Measurements from ENCODE around the gene HOXD10. TPM values are rescaled to one million over a fixed set of nuclear protein-coding genes. Genes with fewer than 3 reads are reported as not detected.

HOXD10 gene
- total RNA-seq, 2 experiments from 2014 or later = not detected

DNA sequence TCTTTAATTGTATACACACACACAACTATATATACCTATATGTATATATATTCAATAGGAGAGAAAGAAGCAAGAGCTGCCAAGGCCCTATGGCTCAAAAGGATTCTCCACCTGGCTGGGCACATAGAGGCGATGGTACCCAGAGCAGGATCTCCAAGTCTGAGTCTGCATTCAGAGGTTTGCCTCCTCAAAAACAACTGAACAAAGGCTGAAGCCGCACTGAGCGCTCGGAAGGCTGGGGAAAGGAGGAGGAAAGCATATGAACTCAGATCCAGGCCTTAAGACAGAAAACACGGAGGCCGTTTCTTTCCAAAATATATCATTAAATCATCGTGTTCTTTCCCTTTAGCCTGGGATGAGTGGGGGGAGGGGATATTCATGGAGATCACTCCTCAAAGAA is 13.4 kb upstream of the HOXD10 start:
- POLR2A ChIA-PET = no interaction called here
- CTCF ChIA-PET = no interaction called here

DNA sequence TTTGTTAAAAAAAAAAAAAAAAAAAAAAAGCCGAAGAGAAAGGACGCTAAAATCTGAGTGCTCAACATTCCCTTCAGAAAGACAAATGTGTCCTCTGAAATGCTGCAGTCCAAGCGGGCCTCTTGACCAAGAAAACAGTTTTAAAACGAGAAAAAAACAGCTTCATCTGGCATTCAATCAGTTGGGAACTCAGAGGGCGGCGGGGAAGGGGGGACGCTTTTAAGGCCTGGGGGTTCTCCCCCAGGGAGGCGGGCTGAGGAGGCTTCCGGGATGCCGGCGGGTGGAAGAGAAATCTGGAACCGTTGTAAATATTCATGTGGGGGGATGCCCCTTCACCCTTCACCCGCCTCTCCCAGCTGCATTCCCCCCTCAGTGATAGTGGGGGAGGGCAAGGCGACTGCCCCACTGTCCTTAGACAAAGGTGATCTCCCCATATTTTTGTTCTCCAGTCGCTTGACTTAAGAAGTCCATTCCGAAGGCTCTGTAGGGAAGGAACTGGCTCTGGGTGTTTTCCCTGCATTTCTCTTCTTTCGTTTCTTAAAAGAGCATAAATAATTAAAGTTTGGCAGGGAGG is 12.7 kb upstream of the HOXD10 start:
- ChIA-PET CTCF (no interaction called here), POLR2A (no interaction called here)

DNA sequence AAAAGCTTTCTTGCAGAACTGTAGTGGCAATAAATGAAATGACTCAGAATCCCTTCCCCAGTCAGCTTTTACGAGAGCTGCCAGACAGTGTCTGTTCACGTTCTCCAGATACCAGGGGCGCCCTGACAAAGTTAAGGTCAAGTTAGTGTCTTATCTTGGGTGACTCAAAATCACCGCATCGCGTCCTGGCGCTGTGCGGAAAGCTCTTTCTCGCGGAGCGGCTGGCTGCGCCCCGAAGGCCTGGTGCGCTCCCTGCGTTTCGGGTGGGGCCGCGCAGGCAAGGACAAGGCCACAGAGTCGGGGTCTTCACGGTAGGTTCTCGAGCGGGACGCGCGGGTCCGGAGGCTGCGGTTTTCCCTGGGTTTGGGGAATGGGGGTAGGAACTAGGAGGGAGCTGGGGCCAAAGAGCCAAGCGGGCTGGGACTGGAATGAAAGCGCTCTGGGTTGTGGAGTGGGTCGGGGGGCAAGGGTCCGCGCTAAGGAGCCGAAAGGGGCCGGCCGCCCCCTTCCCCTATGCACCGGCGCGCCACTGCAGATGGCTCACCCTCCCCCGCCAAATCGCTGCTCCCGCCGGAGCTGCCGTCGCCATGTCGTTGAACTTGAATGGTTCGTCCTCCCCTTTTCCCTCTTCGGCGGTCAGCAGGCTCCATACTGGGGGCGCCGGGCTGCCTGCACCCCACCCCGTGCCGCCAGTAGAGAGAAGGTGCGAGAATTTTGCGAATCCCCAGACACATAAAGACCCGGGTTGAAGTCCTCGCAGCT is 12.1 kb upstream of the HOXD10 start:
- CTCF ChIA-PET = no interaction called here
- POLR2A ChIA-PET = no interaction called here

- POLR2A ChIA-PET = no interaction called here
- CTCF ChIA-PET = no interaction called here
Observed at GRCh38 chr2:176105078-176105729, 11.4 kb upstream of the HOXD10 start.

DNA sequence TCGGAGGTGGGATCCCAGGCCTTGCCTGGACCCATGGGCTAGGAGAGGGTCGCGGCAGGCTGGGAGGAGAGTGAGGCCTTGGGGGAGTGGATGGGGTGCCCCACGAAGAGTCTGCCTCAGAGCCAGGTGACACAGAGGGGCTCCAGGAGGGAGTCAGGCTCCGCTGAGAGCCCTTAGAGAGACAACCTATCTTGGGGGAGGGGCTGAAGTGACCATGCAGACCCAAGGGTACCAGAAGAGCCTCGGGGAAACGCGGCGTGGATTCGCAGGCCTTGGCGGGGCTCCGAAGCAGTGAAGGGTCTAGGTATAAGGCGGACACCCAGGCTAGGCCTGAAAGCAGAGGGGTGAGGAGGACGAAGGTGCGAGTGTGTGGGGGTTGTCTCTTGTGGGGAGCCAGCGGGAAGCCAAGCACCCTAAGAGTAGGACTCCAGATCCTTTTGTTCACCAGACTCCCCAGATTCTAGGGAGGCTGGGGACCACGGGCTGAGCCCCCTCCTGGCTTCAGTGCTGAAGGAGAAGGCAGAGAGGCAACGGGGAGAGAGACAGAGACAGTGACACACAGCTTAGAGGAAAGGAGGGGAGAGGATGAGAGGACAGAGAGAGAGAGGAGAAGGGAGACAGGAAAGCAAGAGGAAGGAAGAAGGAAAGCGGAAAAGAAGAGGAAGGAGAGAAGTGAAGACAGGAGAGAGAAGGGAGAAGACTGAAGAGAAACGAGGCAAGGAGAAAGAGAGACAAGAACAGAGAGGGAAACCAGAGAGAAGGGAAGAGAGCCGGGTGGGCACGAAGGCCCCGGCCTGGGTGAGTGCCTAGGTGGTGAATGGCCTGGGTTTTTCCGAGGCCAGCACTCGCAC is 10.6 kb upstream of the HOXD10 start:
- CTCF ChIA-PET = interaction anchor here (1.4 kb wide), 1 partner anchor 8 kb away, joined by 5 read pairs; no protein-coding TSS in a partner anchor

DNA sequence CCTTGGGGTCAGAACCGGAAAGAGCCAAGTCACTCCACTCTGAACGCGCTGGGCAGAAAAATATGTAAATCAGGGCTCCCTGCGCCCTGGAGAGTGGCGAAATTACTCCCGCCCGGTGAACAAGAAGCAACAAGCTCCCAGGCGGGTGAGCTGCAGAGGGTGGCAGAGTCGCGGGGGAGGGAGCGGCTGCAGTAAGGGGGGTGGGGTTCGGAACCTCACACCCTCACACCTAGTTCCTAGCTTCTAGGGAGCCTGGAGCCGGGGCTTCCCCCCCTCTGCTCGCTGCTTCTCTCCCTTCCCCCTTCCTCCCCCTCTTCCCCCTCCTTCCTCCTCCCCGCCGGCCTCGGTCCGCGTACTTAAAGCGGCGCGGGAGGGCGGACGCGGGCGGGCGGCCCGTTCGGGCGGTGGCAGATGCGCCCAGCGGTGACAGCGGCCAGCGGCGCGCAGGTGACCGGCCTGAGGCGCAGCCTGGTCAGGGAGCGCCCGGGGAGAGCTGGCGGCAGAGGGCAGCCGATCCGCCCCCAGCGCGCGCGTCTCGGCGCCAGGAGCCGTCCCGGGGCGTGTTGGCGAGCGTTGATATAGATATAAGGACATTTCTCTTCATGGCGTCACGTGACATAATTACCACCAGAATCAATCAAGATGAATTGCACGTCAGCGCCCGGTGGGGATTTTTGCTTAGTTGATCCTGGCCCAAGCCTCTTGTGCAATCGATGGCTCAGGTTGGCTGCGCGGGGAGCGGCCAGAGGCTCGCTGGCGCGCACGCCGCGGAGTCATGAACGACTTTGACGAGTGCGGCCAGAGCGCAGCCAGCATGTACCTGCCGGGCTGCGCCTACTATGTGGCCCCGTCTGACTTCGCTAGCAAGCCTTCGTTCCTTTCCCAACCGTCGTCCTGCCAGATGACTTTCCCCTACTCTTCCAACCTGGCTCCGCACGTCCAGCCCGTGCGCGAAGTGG is 9.7 kb upstream of the HOXD10 start, which contains the start of gene HOXD11:
TSS of gene HOXD11 (plus strand) at position 700 of the 959 bp plus-strand sequence. CDS start at position 776, 76 bp downstream.
- ChIA-PET POLR2A (no interaction called here), CTCF (interaction anchor here (1.4 kb wide), 1 partner anchor 9 kb away, joined by 5 read pairs; no protein-coding TSS in a partner anchor)

More for the DNA sequence above, 10.6 kb upstream of the HOXD10 start:
- POLR2A ChIA-PET = no interaction called here

GRCh38 chr2:176107731-176108181 is 8.8 kb upstream of the HOXD10 start:
- POLR2A ChIA-PET = no interaction called here
- CTCF ChIA-PET = no interaction called here

- ChIA-PET POLR2A (no interaction called here), CTCF (interaction anchor here (1.4 kb wide), 1 partner anchor 12 kb away, joined by 5 read pairs; no protein-coding TSS in a partner anchor)
Observed at GRCh38 chr2:176109192-176109901, 7.2 kb upstream of the HOXD10 start.

DNA sequence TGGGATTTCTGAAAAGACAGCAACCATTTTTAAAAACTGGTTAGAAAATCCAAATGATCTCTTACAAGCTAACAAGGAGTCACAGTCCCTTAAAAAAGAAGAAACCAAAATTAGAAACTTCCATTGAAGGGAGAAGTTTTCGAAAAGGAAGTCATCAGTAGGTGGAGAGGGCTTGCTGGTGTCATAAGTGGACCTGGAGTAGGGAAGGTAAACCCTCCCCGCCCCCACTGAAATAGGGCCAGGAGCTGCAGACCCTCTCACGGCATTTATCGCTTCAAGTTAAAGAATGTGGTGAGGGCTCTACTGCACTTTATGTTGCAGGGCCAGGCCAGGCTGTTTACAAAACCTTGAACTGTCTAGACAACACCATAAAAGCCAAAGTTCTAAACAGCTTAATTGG is 6.6 kb upstream of the HOXD10 start:
- ChIA-PET POLR2A (no interaction called here), CTCF (interaction anchor here (1.4 kb wide), 1 partner anchor 12 kb away, joined by 5 read pairs; no protein-coding TSS in a partner anchor)

- ChIA-PET CTCF (interaction anchor here (1.4 kb wide), 1 partner anchor 13 kb away, joined by 5 read pairs; no protein-coding TSS in a partner anchor), POLR2A (interaction anchor here (0.6 kb wide), 1 partner anchor 1046 kb away, joined by 5 read pairs; no protein-coding TSS in a partner anchor)
Observed at GRCh38 chr2:176110415-176111308, 5.9 kb upstream of the HOXD10 start.

DNA sequence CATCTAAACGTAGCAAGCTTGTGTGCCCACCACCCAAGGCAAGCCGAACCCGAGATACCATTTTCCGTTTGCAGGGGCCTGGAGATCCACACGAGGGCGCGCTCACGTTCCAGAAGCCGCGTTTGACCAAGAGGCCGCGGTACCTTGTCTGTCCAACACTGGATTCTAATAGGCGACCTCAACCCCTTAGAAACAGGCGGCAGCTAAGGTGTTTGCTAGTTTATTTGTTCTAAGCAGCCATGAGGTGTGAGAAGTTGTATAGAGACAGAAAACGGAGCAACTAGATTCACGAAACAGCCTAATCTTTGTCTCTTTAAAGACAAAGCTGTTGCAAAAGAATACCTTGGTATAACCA is 5.3 kb upstream of the HOXD10 start:
- ChIA-PET CTCF (no interaction called here), POLR2A (interaction anchor here (0.6 kb wide), 1 partner anchor 1046 kb away, joined by 5 read pairs; no protein-coding TSS in a partner anchor)

- POLR2A ChIA-PET = no interaction called here
- CTCF ChIA-PET = interaction anchor here (1.3 kb wide), 1 partner anchor 28 kb away, joined by 4 read pairs; no protein-coding TSS in a partner anchor
Observed at GRCh38 chr2:176111846-176112374, 4.7 kb upstream of the HOXD10 start.

DNA sequence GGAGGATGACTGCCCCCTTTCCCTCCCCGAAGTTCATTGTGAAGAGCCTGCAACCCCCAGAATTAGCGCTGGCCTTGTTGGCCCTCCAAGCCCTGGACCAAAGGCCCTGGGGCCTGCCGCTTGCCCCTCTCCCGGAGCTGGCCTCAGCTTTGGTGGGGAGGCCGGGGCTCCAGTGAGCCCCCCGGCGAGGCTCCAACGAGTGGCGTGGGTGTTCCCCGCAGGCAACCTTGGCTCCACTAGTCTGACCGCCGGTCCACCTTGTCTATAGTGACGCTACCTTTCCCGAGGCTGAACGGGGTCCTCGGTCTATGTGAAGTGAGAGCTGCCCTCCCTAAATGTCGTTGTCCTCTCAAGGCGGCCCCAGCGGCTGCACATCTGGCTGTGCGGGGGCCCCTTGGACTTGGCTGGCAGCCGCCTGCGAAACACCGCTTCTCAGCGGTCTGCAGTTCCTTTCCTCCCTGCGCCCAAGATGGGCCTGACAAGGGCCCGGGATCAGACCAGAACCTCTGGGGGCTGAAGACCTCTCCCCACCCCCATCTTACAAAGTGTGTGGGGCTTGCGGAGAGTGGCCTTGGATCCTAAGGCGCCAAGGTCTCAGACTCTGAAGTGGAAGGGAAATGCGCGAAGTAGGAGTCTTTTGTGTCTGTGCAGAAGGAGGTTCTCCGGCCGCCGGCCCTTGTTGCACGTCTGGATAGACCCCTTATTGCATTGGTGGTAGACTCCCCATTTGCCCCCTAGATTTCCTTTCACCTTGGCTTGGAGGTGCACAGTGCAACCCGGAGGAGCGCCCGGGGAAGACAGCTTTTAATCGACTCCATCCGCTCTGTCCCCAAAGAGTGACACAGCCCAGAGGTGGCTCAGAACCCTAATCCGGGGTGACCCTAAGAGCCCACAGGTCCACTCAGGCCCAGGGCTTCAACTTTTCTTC is 3.9 kb upstream of the HOXD10 start:
- ChIA-PET POLR2A (no interaction called here), CTCF (interaction anchor here (1.3 to 1.7 kb wide), 2 partner anchors 14 to 28 kb away, joined by 4 read pairs; no protein-coding TSS in a partner anchor)

GRCh38 chr2:176114120-176114929 is 2.3 kb upstream of the HOXD10 start:
- ChIA-PET CTCF (interaction anchor here (1.7 kb wide), 1 partner anchor 13 kb away, joined by 4 read pairs; no protein-coding TSS in a partner anchor), POLR2A (no interaction called here)
